Thymus (tissue), 11 donors: ENCODE measurements around the gene DISP2. TPM values are rescaled to one million over a fixed set of nuclear protein-coding genes. Genes with fewer than 3 reads are reported as not detected.

Experiments used
- DNase-seq, 9 donors: peaks; one replicate each; pipeline ENCODE4 v3.0.0-alpha.2; 2013; ENCODE audit warnings: low spot score in 9 of 9, low read depth in 6 of 9, missing footprints in 1 of 9
- H3K27ac ChIP-seq, 2 donors: one replicate each; pipeline ENCODE4 v1.5.1; 2013; ENCODE audit warnings: control low read depth in 1 of 2, low read depth in 1 of 2, low read length in 1 of 2, mild to moderate bottlenecking in 1 of 2, moderate library complexity in 1 of 2
- H3K27me3 ChIP-seq, 2 donors: one replicate each; pipeline ENCODE4 v1.5.1; 2013; ENCODE audit warnings: low read length in 1 of 2; ENCODE audit not compliant: control insufficient read depth in 2 of 2, insufficient read depth in 1 of 2
- H3K36me3 ChIP-seq, 2 donors: one replicate each; pipeline ENCODE4 v1.5.1; 2013; ENCODE audit warnings: low read length in 1 of 2, mild to moderate bottlenecking in 1 of 2, moderate library complexity in 1 of 2; ENCODE audit not compliant: control insufficient read depth in 2 of 2, insufficient read depth in 2 of 2
- H3K4me1 ChIP-seq, 2 donors: one replicate each; pipeline ENCODE4 v1.5.1; 2013; ENCODE audit warnings: low read length in 2 of 2; ENCODE audit not compliant: control insufficient read depth in 2 of 2, insufficient read depth in 2 of 2
- H3K4me3 ChIP-seq, 2 donors: one replicate each; pipeline ENCODE4 v1.5.1; 2013; ENCODE audit warnings: low read length in 2 of 2, control low read depth in 1 of 2, mild to moderate bottlenecking in 1 of 2
- H3K9me3 ChIP-seq, 2 donors: one replicate each; pipeline ENCODE4 v1.5.1; 2013; ENCODE audit warnings: low read length in 1 of 2, mild to moderate bottlenecking in 1 of 2; ENCODE audit not compliant: control insufficient read depth in 2 of 2, insufficient read depth in 1 of 2
- WGBS: extraction: QIAGEN DNeasy Blood & Tissue Kit; methylation state at CpG from one replicate; pipeline ENCODE4 v1.1.7; 2013; 5-methylcytosine and 5-hydroxymethylcytosine counted together
- polyA plus RNA-seq: library from polyadenylated mRNA; stranded (reverse); fragments of 200-250 nt; gene quantifications from one replicate; pipeline ENCODE4 v1.2.3, GENCODE V29; 2013
- total RNA-seq: library from RNA; stranded (reverse); fragments of 120-200 nt; gene quantifications from one replicate; pipeline ENCODE4 v1.2.4, GENCODE V29; 2013
- donor health status: healthy.

Gene DISP2
- total and polyA plus RNA-seq, 2 donors: 0.19 to 0.55 TPM

DNA sequence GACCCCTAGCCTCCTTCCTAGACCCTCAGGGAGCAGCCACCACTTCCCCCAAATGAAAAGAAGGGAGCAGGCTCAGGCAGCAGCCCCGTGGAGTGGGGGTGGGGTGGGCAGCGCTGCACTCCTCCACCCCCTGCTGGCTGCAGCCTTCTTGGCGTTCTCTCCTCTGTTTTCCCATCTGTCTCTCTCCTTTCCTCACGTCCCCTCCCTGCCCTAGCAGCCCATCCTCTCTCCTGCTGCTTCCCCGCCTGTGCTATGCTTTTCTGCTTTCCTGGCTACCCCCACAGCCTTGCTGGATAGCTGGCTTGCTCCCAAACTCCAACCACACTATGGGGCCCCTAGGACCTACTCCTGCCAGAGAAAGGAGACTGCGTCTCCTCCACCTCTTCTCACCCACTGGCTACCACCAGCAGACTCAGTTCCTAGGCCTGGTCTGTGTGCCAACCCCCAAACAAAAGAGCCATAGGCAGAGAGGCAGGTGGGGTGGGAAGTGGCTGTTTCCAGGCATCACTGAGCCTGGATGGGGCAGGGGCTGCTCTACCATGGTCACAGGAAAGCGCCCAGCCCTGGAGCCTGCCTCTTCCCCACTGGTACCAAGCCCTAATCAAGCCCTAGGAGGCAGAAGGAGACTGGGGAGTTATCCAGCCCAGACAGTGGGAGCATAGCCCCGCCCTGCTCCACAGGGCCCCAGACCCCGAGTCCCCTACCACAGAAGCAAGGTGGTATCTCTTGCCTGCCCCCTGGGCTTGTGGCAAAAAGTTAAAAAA lies 3.4 kb upstream of the DISP2 start:
- Histone ChIP-seq H3K9me3 (no peaks in the 10 kb centered on the region), H3K4me3 (no peak overlapping the region), H3K27me3 (peaks cover 0 to 12% of the 10 kb centered on the region in 2 donors), H3K27ac (no peak overlapping the region), H3K4me1 (peaks cover 5 to 22% of the 10 kb centered on the region in 2 donors), H3K36me3 (no peaks in the 10 kb centered on the region)
- 51% methylated on average over 9 of the region's 9 CpGs for WGBS
- DNase-seq: peak in 2 of 9 donors; percentile 33 to 35

DNA sequence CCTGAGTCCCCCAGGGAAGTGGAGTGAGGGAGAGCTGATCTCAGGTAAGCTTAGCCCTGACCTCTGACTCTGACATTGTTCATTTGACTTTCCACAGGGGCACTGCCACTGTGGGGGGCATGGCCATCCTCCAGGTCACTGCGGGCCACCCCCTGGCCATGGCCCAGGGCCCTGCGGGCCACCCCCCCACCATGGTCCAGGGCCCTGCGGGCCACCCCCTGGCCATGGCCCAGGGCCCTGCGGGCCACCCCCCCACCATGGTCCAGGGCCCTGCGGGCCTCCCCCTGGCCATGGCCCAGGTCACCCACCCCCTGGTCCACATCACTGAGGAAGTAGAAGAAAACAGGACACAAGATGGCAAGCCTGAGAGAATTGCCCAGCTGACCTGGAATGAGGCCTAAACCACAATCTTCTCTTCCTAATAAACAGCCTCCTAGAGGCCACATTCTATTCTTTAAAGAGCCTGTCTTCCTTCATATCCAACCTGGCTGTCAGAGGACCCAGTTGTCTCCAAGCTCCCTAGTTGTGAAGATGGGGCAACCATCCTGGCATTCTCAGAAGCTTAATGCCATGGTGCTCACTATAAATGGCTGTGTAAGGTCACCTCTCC lies 1.9 kb upstream of the DISP2 start:
- no peak overlapping the region for H3K4me3 ChIP-seq
- H3K9me3 ChIP-seq: no peaks in the 10 kb centered on the region
- H3K4me1 ChIP-seq: peaks cover 5 to 22% of the 10 kb centered on the region in 2 donors
- peaks cover 0 to 12% of the 10 kb centered on the region in 2 donors for H3K27me3 ChIP-seq
- DNase-seq: no peak
- 93% methylated on average over 5 of the region's 5 CpGs for WGBS
- H3K27ac ChIP-seq: no peak overlapping the region
- no peaks in the 10 kb centered on the region for H3K36me3 ChIP-seq

DNA sequence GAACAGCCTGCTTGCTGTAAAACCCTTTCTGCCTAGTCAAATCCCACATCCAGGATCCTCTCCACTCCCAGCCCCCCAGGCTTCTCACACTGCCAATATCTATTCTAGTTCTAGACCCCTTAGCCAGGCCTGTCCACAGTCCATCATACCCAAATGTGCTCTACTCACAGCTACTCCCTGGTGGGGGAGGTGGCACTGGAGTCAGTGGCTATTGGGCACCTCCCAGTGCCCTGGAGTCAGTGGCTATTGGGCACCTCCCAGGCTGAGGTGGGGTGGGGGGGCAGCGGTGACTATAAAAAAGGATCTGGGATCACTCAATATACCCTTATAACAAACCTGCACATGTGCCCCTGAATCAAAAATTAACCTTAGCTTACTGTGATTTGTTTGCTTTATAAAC lies 773 bp upstream of the DISP2 start:
- H3K4me1 ChIP-seq: peaks cover 5 to 22% of the 10 kb centered on the region in 2 donors
- no peak overlapping the region for H3K4me3 ChIP-seq
- H3K27ac ChIP-seq: no peak overlapping the region
- no peaks in the 10 kb centered on the region for H3K36me3 ChIP-seq
- no peaks in the 10 kb centered on the region for H3K9me3 ChIP-seq
- peaks cover 0 to 12% of the 10 kb centered on the region in 2 donors for H3K27me3 ChIP-seq
- 75% methylated on average over 1 of the region's 1 CpG for WGBS
- DNase-seq: no peak

DNA sequence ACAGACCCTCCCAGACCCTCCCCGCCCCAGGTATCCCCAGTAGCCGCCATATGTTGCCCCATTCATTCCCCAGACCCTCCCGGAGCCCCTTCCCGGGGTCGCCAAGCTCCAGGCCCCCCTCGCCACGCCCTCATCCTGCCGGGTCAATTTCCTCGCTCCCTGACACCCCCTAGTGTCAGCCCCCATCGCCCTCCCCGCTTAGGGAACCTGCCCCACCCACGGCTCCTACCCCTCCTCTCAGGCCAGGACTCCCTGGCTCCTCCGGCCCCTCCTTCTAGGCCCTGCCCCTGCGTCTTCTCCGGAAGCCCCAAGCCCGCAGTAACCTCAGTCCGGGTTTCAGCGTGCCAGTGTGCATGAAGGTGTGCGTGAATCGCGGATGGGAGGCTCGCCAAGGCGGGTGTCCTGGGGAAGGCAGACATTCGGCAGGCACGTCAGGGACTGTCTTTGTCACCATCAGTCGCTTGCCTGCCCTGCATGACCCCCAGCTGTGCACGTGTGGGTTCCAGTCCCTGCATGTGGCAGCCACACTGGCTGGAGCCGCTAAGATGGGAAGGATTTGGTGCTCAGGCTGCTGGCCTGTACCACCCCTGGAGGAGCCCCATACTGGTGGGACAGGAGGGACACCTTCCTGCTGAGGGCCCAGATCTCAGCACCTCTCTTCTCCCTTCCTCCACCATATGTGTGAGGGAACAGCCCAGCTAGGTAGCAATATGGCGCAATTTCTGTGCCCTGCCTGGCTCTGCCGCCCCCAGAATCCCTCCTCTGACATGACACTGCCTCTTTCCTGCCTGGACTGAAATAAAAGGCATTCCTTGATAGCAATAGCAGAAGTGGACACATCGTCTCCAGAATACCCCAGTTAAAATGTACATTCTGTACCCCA lies 693 bp downstream of the DISP2 start:
- Histone ChIP-seq H3K4me1 (peaks cover 5 to 22% of the 10 kb centered on the region in 2 donors), H3K36me3 (no peaks in the 10 kb centered on the region), H3K4me3 (peak overlapping the region; percentile 57 to 73), H3K27ac (no peak overlapping the region), H3K9me3 (no peaks in the 10 kb centered on the region), H3K27me3 (peaks cover 0 to 12% of the 10 kb centered on the region in 2 donors)
- peak in 2 of 9 donors; percentile 39 to 60 for DNase-seq
- WGBS: 14% methylated on average over 31 of the region's 31 CpGs

DNA sequence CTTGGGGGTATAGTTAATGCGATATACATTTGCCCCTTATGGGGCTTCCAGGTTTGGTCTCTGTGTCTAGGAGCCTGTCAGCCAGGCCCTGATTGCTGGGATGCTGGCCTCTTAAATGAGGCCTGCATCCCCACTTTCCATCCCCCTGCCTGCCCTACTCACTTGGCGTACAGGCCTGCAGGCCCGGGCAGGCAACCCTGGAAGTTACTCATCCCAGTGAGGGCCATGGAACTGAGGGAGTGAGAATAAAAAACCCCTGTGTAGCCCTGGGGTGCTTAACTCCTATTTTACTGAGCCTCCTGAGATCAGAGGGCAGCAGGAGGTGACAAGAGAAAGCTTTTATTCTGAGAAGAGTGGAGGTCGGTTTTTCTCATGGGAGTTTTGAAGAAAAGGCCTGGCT lies 2.0 kb downstream of the DISP2 start:
- peaks cover 0 to 10% of the 10 kb centered on the region in 2 donors for H3K27me3 ChIP-seq
- H3K4me3 ChIP-seq: no peak overlapping the region
- no peak overlapping the region for H3K27ac ChIP-seq
- peaks cover 5 to 12% of the 10 kb centered on the region in 2 donors for H3K4me1 ChIP-seq
- no peaks in the 10 kb centered on the region for H3K9me3 ChIP-seq
- no peak for DNase-seq
- no peaks in the 10 kb centered on the region for H3K36me3 ChIP-seq
- 97% methylated on average over 4 of the region's 4 CpGs for WGBS

DNA sequence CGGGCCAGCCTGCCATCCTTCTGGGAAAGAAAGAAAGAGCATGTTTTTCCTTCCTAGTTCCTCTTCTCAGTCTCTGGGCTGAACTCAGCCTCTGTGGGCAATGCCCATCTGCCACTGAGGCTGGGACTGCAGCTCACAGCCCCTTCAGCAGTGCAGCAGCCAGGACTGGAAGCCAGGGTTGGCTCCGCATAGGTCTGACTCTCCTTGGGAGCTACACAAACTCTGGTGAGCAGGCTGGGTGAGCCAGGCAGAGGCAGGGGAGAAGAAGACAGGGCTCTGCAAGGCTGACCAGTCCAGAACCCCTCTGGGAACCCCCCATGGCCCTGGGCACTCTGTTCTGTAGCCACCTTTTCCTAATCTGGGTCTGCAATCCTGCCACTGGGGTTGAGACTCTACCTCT lies 3.6 kb downstream of the DISP2 start:
- Histone ChIP-seq H3K36me3 (no peaks in the 10 kb centered on the region), H3K9me3 (no peaks in the 10 kb centered on the region), H3K4me1 (peaks cover 5 to 23% of the 10 kb centered on the region in 2 donors), H3K27me3 (peaks cover 0 to 10% of the 10 kb centered on the region in 2 donors), H3K27ac (no peak overlapping the region), H3K4me3 (no peak overlapping the region)
- WGBS: 99% methylated on average over 2 of the region's 2 CpGs
- DNase-seq: no peak

DNA sequence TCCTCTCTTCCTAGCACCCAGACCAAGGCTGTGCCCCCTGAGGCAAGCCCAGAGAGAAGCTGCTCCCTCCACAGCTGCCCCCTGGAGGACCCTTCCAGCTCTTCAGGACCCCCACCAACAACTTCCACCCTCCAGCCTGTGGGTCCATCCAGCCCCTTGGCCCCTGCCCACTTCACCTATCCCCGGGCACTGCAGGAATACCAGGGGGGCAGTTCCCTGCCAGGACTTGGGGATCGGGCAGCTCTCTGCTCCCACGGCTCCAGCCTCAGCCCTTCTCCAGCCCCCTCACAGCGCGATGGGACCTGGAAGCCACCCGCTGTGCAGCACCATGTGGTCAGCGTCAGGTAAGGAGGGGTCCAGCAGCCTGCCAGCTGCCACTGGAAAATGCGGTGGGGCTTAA lies 5.6 kb downstream of the DISP2 start:
- H3K4me3 ChIP-seq: no peak overlapping the region
- H3K4me1 ChIP-seq: peaks cover 6 to 30% of the 10 kb centered on the region in 2 donors
- 95% methylated on average over 8 of the region's 8 CpGs for WGBS
- no peak overlapping the region for H3K27ac ChIP-seq
- no peaks in the 10 kb centered on the region for H3K36me3 ChIP-seq
- no peak for DNase-seq
- H3K27me3 ChIP-seq: peaks cover 0 to 5% of the 10 kb centered on the region in 2 donors
- H3K9me3 ChIP-seq: no peaks in the 10 kb centered on the region

DNA sequence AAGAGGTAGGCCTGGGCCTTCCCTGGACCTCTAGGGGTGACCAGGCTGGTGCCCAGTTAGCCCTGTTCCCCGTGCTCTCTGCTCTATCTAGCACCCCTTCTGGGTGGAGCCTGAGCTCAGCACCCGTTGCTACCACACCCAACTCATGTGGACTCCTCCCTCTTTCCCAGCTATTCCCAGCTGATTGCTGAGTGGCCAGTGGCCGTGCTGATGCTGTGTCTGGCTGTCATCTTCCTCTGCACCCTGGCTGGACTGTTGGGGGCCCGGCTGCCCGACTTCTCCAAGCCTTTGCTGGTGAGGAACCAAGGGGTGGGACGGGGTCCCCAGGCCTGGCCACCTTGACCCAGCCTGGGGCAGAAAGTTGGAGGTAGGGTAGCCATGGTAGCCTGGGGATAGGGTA lies 6.2 kb downstream of the DISP2 start:
- WGBS: 89% methylated on average over 6 of the region's 6 CpGs
- no peaks in the 10 kb centered on the region for H3K27me3 ChIP-seq
- peaks cover 5 to 27% of the 10 kb centered on the region in 2 donors for H3K4me1 ChIP-seq
- H3K9me3 ChIP-seq: no peaks in the 10 kb centered on the region
- DNase-seq: no peak
- H3K36me3 ChIP-seq: no peaks in the 10 kb centered on the region
- H3K27ac ChIP-seq: no peak overlapping the region
- H3K4me3 ChIP-seq: no peak overlapping the region

DNA sequence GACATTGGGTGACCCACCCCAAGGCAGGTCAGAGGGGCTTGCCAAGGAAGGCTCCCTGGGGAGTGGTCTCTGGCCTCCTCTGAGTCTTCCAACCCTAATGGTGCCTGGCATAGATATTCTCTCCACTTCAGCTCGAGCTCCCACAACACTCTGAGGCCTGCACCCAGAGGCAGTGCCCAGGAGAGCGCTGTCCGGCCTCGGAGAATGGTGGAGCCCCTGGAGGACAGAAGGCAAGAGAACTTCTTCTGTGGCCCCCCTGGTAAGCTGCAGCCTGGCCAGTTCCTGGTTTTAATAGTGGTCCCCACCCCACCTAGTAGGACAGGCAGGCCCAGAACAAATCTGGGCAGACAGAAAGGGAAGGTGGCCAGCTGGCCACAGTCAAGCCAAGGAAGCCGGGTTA lies 7.0 kb downstream of the DISP2 start:
- H3K27ac ChIP-seq: no peak overlapping the region
- peaks cover 0 to 4% of the 10 kb centered on the region in 2 donors for H3K27me3 ChIP-seq
- 96% methylated on average over 5 of the region's 5 CpGs for WGBS
- no peak overlapping the region for H3K4me3 ChIP-seq
- H3K9me3 ChIP-seq: no peaks in the 10 kb centered on the region
- DNase-seq: no peak
- no peaks in the 10 kb centered on the region for H3K36me3 ChIP-seq
- peaks cover 5 to 27% of the 10 kb centered on the region in 2 donors for H3K4me1 ChIP-seq
